GM12873 (cell line): ENCODE measurements around the gene RIN3.

Source experiments
- CTCF ChIP-seq: IDR thresholded peaks from 2 replicates; pipeline ENCODE4 v1.5.1; 2012; ENCODE audit warnings: low read depth, mild to moderate bottlenecking, moderate library complexity, low read length, control low read depth; ENCODE audit not compliant: insufficient read depth; ENCODE audit errors: missing control alignments

Gene RIN3

GRCh38 chr14:92513966-92514843 lies 624 bp downstream of the RIN3 start:
- TF ChIP-seq CTCF = no peak

- TF ChIP-seq CTCF = no peak
Observed at GRCh38 chr14:92514844-92515514, 1.4 kb downstream of the RIN3 start.

- TF ChIP-seq CTCF = no peak
Observed at GRCh38 chr14:92515546-92516343, 2.2 kb downstream of the RIN3 start.

- TF ChIP-seq CTCF = no peak
Observed at GRCh38 chr14:92516344-92516965, 2.9 kb downstream of the RIN3 start.

GRCh38 chr14:92516966-92517506 lies 3.5 kb downstream of the RIN3 start:
- no peak for TF ChIP-seq CTCF

GRCh38 chr14:92517761-92518160 lies 4.2 kb downstream of the RIN3 start:
- no peak for TF ChIP-seq CTCF
